ENCODE measurements around the gene ZBTB1.

ZBTB1 gene

GRCh38 chr14:64504897-64505794 lies 576 bp downstream of the ZBTB1 start:
- DNase-seq (ENCODE audit: low spot score) = peak; percentile 83
- TF ChIP-seq, protein P1, sequence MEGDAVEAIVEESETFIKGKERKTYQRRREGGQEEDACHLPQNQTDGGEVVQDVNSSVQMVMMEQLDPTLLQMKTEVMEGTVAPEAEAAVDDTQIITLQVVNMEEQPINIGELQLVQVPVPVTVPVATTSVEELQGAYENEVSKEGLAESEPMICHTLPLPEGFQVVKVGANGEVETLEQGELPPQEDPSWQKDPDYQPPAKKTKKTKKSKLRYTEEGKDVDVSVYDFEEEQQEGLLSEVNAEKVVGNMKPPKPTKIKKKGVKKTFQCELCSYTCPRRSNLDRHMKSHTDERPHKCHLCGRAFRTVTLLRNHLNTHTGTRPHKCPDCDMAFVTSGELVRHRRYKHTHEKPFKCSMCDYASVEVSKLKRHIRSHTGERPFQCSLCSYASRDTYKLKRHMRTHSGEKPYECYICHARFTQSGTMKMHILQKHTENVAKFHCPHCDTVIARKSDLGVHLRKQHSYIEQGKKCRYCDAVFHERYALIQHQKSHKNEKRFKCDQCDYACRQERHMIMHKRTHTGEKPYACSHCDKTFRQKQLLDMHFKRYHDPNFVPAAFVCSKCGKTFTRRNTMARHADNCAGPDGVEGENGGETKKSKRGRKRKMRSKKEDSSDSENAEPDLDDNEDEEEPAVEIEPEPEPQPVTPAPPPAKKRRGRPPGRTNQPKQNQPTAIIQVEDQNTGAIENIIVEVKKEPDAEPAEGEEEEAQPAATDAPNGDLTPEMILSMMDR (IDR thresholded peaks at IDR 0.05; ENCODE audit: extremely low read depth, missing control alignments) = no peak

GRCh38 chr14:64506721-64507120 lies 2.2 kb downstream of the ZBTB1 start:
- TF ChIP-seq, protein P1 (IDR thresholded peaks at IDR 0.05; ENCODE audit: extremely low read depth, missing control alignments) = no peak
- DNase-seq (ENCODE audit: low spot score) = peak; percentile 30

DNA sequence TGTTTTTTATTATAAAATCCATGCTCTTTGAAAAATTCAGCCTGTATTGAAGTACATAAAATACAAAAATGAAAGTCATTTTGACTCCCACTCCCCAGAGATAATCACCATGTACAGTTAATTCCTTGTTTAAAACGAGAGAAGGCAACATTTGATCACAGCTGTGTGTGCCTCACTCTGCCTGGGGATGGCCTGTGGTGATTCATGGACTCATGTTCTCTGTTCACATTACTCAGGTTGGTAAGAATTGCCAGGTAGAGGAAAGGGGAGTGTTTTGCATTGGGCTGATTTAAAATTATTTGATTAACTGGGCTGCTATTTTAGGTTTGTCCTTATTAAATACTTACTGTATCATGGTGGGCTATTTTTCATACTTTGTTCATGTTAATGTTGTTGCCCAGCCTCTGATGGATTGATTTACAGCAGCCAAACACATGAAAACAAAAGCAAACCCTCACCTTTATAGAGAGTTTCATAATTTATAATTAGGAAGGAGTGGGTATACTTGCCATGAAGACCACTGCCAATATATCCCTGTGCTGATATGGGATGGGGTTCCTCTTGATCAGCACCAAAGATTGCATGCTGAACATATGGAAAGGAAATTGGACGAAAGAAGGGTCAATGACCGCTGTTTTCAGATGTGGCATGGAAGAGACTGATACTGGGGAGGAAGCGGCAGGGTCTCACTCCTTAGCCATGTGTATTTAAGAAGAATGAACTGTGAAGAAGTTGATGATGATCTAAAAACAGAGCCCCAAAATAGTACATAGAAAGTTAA lies 3.0 kb downstream of the ZBTB1 start:
- DNase-seq (ENCODE audit: low spot score) = no peak
- TF ChIP-seq, protein P1 (IDR thresholded peaks at IDR 0.05; ENCODE audit: extremely low read depth, missing control alignments) = no peak

DNA sequence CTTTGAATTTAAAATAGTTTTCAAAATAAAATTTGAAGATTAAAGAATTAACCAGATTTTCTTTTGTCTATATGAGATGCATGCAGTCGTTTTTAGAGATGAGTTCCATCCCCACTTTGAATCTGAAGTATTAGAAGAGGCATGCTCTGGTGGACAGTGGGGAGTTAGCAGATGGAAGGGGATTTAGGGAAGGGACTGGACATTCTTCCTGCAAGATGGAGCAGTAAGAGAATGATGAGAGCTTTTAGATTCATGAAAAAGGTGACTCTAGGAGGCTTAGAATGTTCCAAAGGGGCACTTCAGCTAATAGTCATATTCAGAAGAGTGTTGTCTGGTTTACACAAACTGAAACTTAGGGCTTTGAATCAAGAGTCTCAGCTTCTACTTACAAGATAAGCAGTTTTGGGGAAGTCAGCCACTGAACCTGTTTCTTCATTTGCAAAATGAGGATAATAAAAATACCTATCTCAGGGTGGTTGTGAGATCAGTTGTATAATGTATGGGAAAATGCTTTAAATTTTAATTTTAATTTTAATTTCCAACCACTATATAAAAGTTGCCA lies 3.7 kb downstream of the ZBTB1 start:
- TF ChIP-seq, protein P1 (IDR thresholded peaks at IDR 0.05; ENCODE audit: extremely low read depth, missing control alignments) = no peak
- peak; percentile 58 for DNase-seq (ENCODE audit: low spot score)

- TF ChIP-seq, protein P1 (IDR thresholded peaks at IDR 0.05; ENCODE audit: extremely low read depth, missing control alignments) = no peak
- DNase-seq (ENCODE audit: low spot score) = no peak
Observed at GRCh38 chr14:64509036-64509435, 4.5 kb downstream of the ZBTB1 start.

GRCh38 chr14:64510825-64511671 lies 6.5 kb downstream of the ZBTB1 start:
- peak; percentile 34 for DNase-seq (ENCODE audit: low spot score)
- TF ChIP-seq, protein P1 (IDR thresholded peaks at IDR 0.05; ENCODE audit: extremely low read depth, missing control alignments) = peak; percentile 59

All from GM20000 (cell line).